Measurements from ENCODE around the gene TGFBR1.
"Not testable (repeated sequence)": the region's sequence is repeated elsewhere in the genome, so short reads cannot be mapped to it uniquely, and the experiment has no call there.

The TGFBR1 gene

GRCh38 chr9:99090336-99091130, 14.4 kb upstream of the TGFBR1 start:
- Mint-ChIP-seq H3K36me3 (ENCODE audit: low read depth) (no peaks in the 10 kb centered on the region), H3K4me3 (no peak overlapping the region), H3K4me1 (ENCODE audit: low read depth) (peaks cover 39% of the 10 kb centered on the region), H3K27ac (no peak overlapping the region), H3K9me3 (no peaks in the 10 kb centered on the region), H3K27me3 (no peaks in the 10 kb centered on the region)

DNA sequence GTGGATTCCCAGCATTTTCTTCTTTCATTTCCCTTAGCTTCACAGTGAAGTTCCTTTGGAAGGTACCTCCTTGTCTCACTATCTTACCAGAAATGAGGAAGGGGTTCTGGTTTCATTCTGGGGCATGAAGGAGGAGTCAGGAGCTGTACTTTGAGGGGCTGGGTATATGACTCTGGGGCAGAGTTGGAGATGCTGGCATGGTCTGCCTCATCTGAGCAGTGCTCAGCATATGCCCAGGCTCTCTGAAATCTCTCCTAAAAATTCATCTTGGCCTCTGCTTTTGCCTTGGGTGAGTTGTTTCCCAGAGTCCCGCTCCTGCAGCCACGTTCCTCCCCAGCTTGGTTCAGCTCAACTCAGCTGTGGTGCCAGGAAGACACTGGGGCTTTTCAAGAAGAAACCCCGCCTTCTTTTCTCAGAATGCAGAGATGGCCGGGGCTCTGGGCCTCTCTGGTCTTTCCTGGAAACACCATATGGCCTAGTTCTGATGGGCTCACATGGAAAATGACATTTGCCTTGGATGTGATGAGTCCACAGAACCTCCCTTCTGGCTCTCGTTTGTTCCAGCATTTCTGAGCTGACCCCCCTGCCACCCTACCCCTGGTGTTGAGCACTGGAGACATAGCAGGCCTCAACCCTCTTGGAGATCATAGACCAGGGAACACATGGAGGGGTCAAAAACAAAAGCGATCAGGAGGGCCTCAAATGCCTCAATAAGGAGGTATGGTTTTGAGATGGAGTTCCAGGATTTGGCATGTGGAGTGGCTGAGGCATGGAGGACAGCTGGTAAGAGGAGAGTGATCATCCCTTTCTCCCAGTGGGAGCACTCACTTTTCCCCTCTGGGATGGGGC, 12.0 kb upstream of the TGFBR1 start:
- peaks cover 28% of the 10 kb centered on the region for H3K4me1 Mint-ChIP-seq (ENCODE audit: low read depth)
- peak overlapping the region; percentile 88 for H3K27ac Mint-ChIP-seq
- no peaks in the 10 kb centered on the region for H3K9me3 Mint-ChIP-seq
- no peaks in the 10 kb centered on the region for H3K27me3 Mint-ChIP-seq
- H3K4me3 Mint-ChIP-seq = peak overlapping the region; percentile 36
- H3K36me3 Mint-ChIP-seq (ENCODE audit: low read depth) = no peaks in the 10 kb centered on the region

DNA sequence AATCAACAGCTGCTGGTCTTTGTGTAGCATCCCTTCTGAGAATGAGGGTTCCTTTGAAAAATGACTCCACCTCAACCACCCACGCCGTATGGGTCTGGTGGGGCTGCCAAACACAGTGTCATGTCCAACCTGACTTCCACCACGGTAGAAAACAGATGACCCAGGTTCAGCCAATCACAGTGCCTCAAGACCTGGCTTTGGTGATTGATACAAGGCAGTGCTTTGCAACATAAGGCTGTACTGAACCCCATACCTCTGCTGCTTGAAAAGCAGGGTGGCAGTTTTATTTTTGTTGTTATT, 11.5 kb upstream of the TGFBR1 start:
- H3K27me3 Mint-ChIP-seq = no peaks in the 10 kb centered on the region
- H3K4me3 Mint-ChIP-seq = no peak overlapping the region
- no peaks in the 10 kb centered on the region for H3K36me3 Mint-ChIP-seq (ENCODE audit: low read depth)
- H3K4me1 Mint-ChIP-seq (ENCODE audit: low read depth) = peaks cover 28% of the 10 kb centered on the region
- H3K27ac Mint-ChIP-seq = peak overlapping the region; percentile 88
- H3K9me3 Mint-ChIP-seq = no peaks in the 10 kb centered on the region

GRCh38 chr9:99095565-99095964, 9.3 kb upstream of the TGFBR1 start:
- Mint-ChIP-seq H3K36me3 (ENCODE audit: low read depth) (no peaks in the 10 kb centered on the region), H3K4me1 (ENCODE audit: low read depth) (peaks cover 38% of the 10 kb centered on the region), H3K27ac (no peak overlapping the region)

DNA sequence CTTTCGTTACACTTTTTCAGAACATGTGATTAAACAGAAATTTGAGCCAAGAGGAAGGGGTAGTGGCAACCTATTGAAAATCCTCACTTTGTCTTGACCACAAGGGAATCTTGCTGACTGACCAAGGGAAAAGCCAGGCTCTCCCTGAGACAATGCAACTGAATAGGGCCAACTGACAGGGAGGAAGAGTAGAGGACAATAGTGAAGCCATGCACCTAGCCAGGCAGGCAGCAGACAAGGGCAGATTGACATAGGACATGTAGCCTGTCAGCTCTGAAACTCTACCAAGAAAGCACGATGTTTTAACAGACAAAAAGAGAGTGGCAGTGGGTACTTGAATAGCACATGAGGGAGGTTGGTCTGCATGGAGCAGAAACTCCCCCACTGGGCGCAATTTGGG, 8.5 kb upstream of the TGFBR1 start:
- Mint-ChIP-seq H3K27me3 (no peaks in the 10 kb centered on the region), H3K4me3 (no peak overlapping the region), H3K4me1 (ENCODE audit: low read depth) (peaks cover 34% of the 10 kb centered on the region), H3K9me3 (no peaks in the 10 kb centered on the region), H3K36me3 (ENCODE audit: low read depth) (no peaks in the 10 kb centered on the region), H3K27ac (no peak overlapping the region)

More at GRCh38 chr9:99095565-99095964, 9.3 kb upstream of the TGFBR1 start:
- H3K27me3 Mint-ChIP-seq = no peaks in the 10 kb centered on the region
- H3K4me3 Mint-ChIP-seq = no peak overlapping the region
- H3K9me3 Mint-ChIP-seq = no peaks in the 10 kb centered on the region

DNA sequence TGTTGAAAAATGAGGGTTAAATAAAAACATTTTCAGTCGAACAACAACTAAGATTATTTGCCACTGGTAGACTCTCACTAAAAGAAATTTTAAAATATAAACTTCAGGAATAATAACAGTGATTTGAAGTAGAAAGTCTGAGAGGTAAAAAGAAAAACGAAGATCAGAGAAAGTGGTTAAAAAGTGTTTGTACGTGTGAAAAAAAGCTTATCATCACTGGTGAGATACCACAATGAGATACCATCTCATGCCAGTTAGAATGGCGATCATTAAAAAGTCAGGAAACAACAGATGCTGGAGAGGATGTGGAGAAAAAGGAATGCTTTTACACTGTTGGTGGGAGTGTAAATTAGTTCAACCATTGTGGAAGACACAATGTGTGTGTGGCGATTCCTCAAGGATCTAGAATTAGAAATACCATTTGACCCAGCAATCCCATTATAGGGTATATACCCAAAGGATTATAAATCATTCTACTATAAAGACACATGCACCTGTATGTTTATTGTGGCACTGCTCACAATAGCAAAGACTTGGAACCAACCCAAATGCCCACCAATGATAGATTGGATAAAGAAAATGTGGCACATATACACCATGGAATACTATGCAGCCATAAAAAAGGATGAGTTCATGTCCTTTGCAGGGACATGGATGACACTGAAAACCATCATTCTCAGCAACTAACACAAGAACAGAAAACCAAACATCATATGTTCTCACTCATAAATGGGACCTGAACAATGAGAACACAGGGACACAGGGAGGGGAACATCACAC, 4.9 kb upstream of the TGFBR1 start:
- not testable (repeated sequence) for H3K27ac Mint-ChIP-seq; H3K27me3 Mint-ChIP-seq; H3K4me3 Mint-ChIP-seq; H3K9me3 Mint-ChIP-seq; H3K36me3 Mint-ChIP-seq (ENCODE audit: low read depth)
- peaks cover 23% of the 10 kb centered on the region for H3K4me1 Mint-ChIP-seq (ENCODE audit: low read depth)

- Mint-ChIP-seq H3K4me1 (ENCODE audit: low read depth) (peaks cover 27% of the 10 kb centered on the region), H3K4me3 (no peak overlapping the region), H3K36me3 (ENCODE audit: low read depth) (no peaks in the 10 kb centered on the region), H3K27me3 (no peaks in the 10 kb centered on the region), H3K27ac (no peak overlapping the region), H3K9me3 (no peaks in the 10 kb centered on the region)
These were observed 3.6 kb upstream of the TGFBR1 start for GRCh38 chr9:99101271-99101670.

DNA sequence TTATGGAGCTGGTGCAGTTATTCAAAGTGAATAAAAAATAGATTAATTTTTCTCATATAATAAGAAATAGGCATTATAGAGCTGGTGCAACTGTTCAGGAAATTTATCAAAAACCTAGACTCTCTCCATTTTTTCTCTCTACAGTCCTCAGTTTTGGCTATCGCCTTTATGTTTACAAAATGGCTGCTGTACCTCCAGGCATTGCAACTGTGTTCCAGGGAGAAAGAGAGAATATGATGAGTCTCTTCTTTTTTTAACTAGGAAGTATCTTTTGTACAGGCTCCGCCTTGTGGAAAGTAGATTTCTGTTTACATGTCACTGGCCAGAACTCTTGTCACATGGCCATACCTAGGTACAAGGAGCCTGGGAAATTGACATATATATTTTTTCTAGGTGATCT, 3.1 kb upstream of the TGFBR1 start:
- H3K4me3 Mint-ChIP-seq = no peak overlapping the region
- H3K36me3 Mint-ChIP-seq (ENCODE audit: low read depth) = no peaks in the 10 kb centered on the region
- peaks cover 33% of the 10 kb centered on the region for H3K4me1 Mint-ChIP-seq (ENCODE audit: low read depth)

GRCh38 chr9:99103054-99103895, 1.6 kb upstream of the TGFBR1 start:
- peaks cover 47% of the 10 kb centered on the region for H3K4me1 Mint-ChIP-seq (ENCODE audit: low read depth)
- H3K27ac Mint-ChIP-seq = no peak overlapping the region
- no peaks in the 10 kb centered on the region for H3K9me3 Mint-ChIP-seq
- no peaks in the 10 kb centered on the region for H3K36me3 Mint-ChIP-seq (ENCODE audit: low read depth)
- no peaks in the 10 kb centered on the region for H3K27me3 Mint-ChIP-seq
- peak overlapping the region; percentile 87 for H3K4me3 Mint-ChIP-seq

More for the DNA sequence above, 3.1 kb upstream of the TGFBR1 start:
- H3K27me3 Mint-ChIP-seq = no peaks in the 10 kb centered on the region
- H3K9me3 Mint-ChIP-seq = no peaks in the 10 kb centered on the region
- H3K27ac Mint-ChIP-seq = no peak overlapping the region

DNA sequence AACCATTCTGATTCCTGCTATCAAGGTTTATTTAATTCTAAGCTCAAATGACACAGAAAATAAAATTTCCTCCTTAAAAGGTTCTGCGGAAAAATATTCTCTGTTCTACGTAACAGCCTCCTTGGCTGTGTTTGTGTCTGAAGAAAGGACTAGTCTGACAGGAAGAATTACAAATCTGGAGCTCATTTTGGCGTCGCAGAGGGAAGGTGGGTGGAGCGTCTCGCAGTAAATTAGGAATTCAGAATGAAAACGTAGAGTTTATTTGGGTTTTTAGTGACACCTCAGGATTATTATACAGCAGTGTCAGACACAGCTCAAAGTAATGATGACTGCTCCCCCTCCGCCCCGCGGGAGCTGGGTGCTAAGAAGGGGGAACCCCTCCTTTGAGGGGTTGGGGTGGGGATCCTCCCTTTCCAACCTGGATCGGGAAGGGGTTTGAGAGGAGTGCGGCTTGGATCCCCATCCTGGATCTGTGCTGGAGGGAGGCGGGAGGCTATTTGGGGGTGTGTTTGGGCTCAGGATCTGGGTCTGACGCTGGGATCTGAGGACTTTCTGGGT, 933 bp upstream of the TGFBR1 start:
- Mint-ChIP-seq H3K27ac (peak overlapping the region; percentile 74), H3K4me3 (peak overlapping the region; percentile 87), H3K27me3 (no peaks in the 10 kb centered on the region), H3K36me3 (ENCODE audit: low read depth) (no peaks in the 10 kb centered on the region), H3K4me1 (ENCODE audit: low read depth) (peaks cover 54% of the 10 kb centered on the region), H3K9me3 (no peaks in the 10 kb centered on the region)

- H3K4me1 Mint-ChIP-seq (ENCODE audit: low read depth) = peaks cover 59% of the 10 kb centered on the region
- H3K4me3 Mint-ChIP-seq = peak overlapping the region; percentile 86
- no peaks in the 10 kb centered on the region for H3K9me3 Mint-ChIP-seq
These were observed 485 bp downstream of the TGFBR1 start for GRCh38 chr9:99105152-99106043.

DNA sequence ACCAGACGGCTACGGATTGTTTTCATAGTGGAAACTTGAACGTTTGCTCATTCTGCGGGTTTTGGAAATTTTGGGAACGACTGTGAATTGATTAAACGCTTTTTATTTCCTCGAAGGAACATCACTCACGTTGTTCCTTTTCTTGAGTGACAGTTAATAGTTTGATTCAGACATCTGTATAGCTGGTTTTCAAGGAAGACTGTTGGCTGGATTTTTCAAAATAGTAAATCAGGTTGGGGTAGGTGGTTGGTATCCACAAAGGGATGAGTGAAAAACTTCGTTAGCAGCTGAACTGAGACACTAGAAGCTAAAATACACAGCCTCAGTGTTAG, 1.1 kb downstream of the TGFBR1 start:
- Mint-ChIP-seq H3K4me1 (ENCODE audit: low read depth) (peaks cover 65% of the 10 kb centered on the region), H3K36me3 (ENCODE audit: low read depth) (no peaks in the 10 kb centered on the region), H3K4me3 (peak overlapping the region; percentile 86), H3K27me3 (no peaks in the 10 kb centered on the region), H3K9me3 (no peaks in the 10 kb centered on the region), H3K27ac (peak overlapping the region; percentile 85)

More at GRCh38 chr9:99105152-99106043, 485 bp downstream of the TGFBR1 start:
- no peaks in the 10 kb centered on the region for H3K27me3 Mint-ChIP-seq
- H3K36me3 Mint-ChIP-seq (ENCODE audit: low read depth) = no peaks in the 10 kb centered on the region
- peak overlapping the region; percentile 85 for H3K27ac Mint-ChIP-seq

DNA sequence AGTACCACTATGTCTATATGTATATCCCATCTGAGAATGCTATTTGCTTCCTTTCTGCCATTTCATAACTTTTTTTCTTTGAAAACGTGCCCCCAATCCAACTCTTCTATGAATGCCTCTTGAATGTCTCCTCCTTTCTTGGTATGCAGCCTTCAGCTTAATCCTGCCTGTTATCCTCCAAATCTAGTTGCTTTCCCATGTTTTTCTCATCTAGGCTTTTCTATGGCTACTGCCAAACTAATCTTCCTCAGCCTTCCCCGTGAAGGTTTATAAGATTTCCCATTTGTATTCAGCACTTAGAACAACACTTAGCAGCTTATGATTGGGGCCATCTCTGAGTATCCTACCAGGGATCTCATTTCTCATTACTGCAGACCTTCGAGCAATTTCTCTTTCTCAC, 2.5 kb downstream of the TGFBR1 start:
- Mint-ChIP-seq H3K4me1 (ENCODE audit: low read depth) (peaks cover 74% of the 10 kb centered on the region), H3K4me3 (peak overlapping the region; percentile 86), H3K27me3 (no peaks in the 10 kb centered on the region), H3K36me3 (ENCODE audit: low read depth) (no peaks in the 10 kb centered on the region), H3K27ac (peak overlapping the region; percentile 37), H3K9me3 (no peaks in the 10 kb centered on the region)

Measured in stimulated activated naive CD8-positive, alpha-beta T cell treated with anti-CD3 and anti-CD28 coated beads, Interleukin-15, Interleukin-2, amounts not matched to agents 100 ng/mL and 50 ng/mL, for 24 hours (primary cell).